HL-60 (cell line): Measurements from ENCODE around the gene PRPSAP2.

Source experiments
- DNase-seq, 2 experiments: peaks; one replicate each; pipeline ENCODE4 v3.0.0-alpha.2; 2010 to 2020; ENCODE audit warnings: low read depth in 1 of 2, low spot score in 1 of 2
- H3K27ac ChIP-seq: fragments of 250-450 bp; sonication (Bioruptor Pico); replicated peaks from 2 replicates; pipeline ENCODE4 v1.5.1; 2020; ENCODE audit warnings: mild to moderate bottlenecking, moderate library complexity
- H3K27me3 ChIP-seq: fragments of 250-450 bp; sonication (Bioruptor Pico); 2 replicates; pipeline ENCODE4 v1.5.1; 2021; ENCODE audit warnings: mild to moderate bottlenecking, moderate library complexity; ENCODE audit not compliant: insufficient read depth, poor library complexity, severe bottlenecking
- H3K4me3 ChIP-seq: replicated peaks from 2 replicates; pipeline ENCODE4 v1.5.1; 2011; ENCODE audit warnings: mild to moderate bottlenecking, control low read depth, low read length; ENCODE audit not compliant: insufficient read depth
- CTCF ChIP-seq: IDR thresholded peaks from one replicate; pipeline ENCODE4 v1.5.1; 2011; ENCODE audit warnings: low read length, control low read depth, inconsistent platforms; ENCODE audit not compliant: insufficient read depth
- GABPA ChIP-seq: IDR thresholded peaks from 2 replicates; pipeline ENCODE4 v1.6.1; 2012; ENCODE audit warnings: low read depth
- POLR2AphosphoS5 ChIP-seq: IDR thresholded peaks from 2 replicates; pipeline ENCODE4 v1.6.1; 2012; ENCODE audit warnings: low read depth
- REST ChIP-seq: IDR thresholded peaks from 2 replicates; pipeline ENCODE4 v1.6.1; 2012; ENCODE audit warnings: low read depth; ENCODE audit not compliant: insufficient replicate concordance
- SPI1 ChIP-seq: IDR thresholded peaks from 2 replicates; pipeline ENCODE4 v1.6.1; 2012; ENCODE audit warnings: low read depth, mild to moderate bottlenecking, borderline replicate concordance

PRPSAP2 gene

GRCh38 chr17:18968945-18969887 is 111.3 kb downstream of the PRPSAP2 start:
- TF ChIP-seq SPI1 (no peak), REST (no peak), CTCF (no peak), GABPA (no peak), POLR2AphosphoS5 (no peak)
- no peak for DNase-seq
- no peak overlapping the region for H3K4me3 ChIP-seq
- H3K27ac ChIP-seq: no peak overlapping the region
- H3K27me3 ChIP-seq: no peaks in the 10 kb centered on the region

GRCh38 chr17:18970582-18971480 is 112.9 kb downstream of the PRPSAP2 start:
- H3K27ac ChIP-seq: no peak overlapping the region
- TF ChIP-seq POLR2AphosphoS5: no peak
- no peak for TF ChIP-seq REST
- DNase-seq: no peak
- no peaks in the 10 kb centered on the region for H3K27me3 ChIP-seq
- H3K4me3 ChIP-seq: no peak overlapping the region

- no peak for TF ChIP-seq POLR2AphosphoS5
- TF ChIP-seq CTCF: no peak
- no peak for TF ChIP-seq REST
- TF ChIP-seq SPI1: no peak
- TF ChIP-seq GABPA: no peak
- DNase-seq: no peak
- Histone ChIP-seq H3K27me3 (no peaks in the 10 kb centered on the region), H3K4me3 (no peak overlapping the region), H3K27ac (no peak overlapping the region)
These were observed 113.9 kb downstream of the PRPSAP2 start for GRCh38 chr17:18971801-18972200.
